Peyer's patch (tissue), 4 donors: ENCODE data around the gene BTBD7.

Experiments used
- CTCF ChIP-seq, 6 experiments: fragments of 450-650 bp in 4 of 6; fragments of 200-600 bp in 2 of 6; sonication (generic) in 1 of 6; IDR thresholded peaks; one replicate each; pipeline ENCODE4 v1.5.1; 2017 to 2019; ENCODE audit warnings: antibody characterized with exemption in 6 of 6, mild to moderate bottlenecking in 3 of 6, moderate library complexity in 1 of 6
- POLR2A ChIP-seq, 2 donors: fragments of 450-650 bp; IDR thresholded peaks; one replicate each; pipeline ENCODE4 v1.5.1; 2017; ENCODE audit warnings: antibody characterized with exemption in 2 of 2, mild to moderate bottlenecking in 2 of 2, moderate library complexity in 2 of 2

- TF ChIP-seq CTCF (IDR thresholded peaks at IDR 0.05) (no peak), POLR2A (IDR thresholded peaks at IDR 0.05) (no peak)
Observed at GRCh38 chr14:93269341-93270068, 63.3 kb downstream of the BTBD7 start.
